Spleen (tissue), 11 donors: ENCODE results near the gene ITGAV. TPM values are rescaled to one million over a fixed set of nuclear protein-coding genes. Genes with fewer than 3 reads are reported as not detected.

Experiments
- DNase-seq: peaks from one replicate; pipeline ENCODE4 v3.0.0-alpha.2; 2020
- H3K27ac ChIP-seq, 8 donors: fragments of 200-600 bp; sonication (generic) in 7 of 8; 1 replicate in 4 of 8; 2 replicates in 4 of 8; pipeline versions ENCODE4 v1.5.0 to v1.8.0; 2016 to 2021; ENCODE audit warnings: inconsistent platforms in 4 of 8, mild to moderate bottlenecking in 4 of 8, moderate library complexity in 1 of 8
- H3K27me3 ChIP-seq, 7 donors: fragments of 200-600 bp; sonication (generic) in 6 of 7; replicated peaks in 1 of 7; 1 replicate in 4 of 7; 2 replicates in 3 of 7; pipeline versions ENCODE4 v1.5.0 to v1.8.0; 2016 to 2021; ENCODE audit warnings: inconsistent platforms in 3 of 7, mild to moderate bottlenecking in 1 of 7
- H3K36me3 ChIP-seq, 6 donors: fragments of 200-600 bp; sonication (generic) in 5 of 6; 1 replicate in 4 of 6; 2 replicates in 2 of 6; pipeline versions ENCODE4 v1.5.0 to v1.8.0; 2016 to 2021; ENCODE audit warnings: inconsistent platforms in 2 of 6
- H3K4me1 ChIP-seq, 6 donors: fragments of 200-600 bp; sonication (generic) in 5 of 6; 1 replicate in 3 of 6; 2 replicates in 3 of 6; pipeline versions ENCODE4 v1.5.0 to v1.8.0; 2016 to 2021; ENCODE audit warnings: inconsistent platforms in 3 of 6
- H3K4me3 ChIP-seq, 8 donors: fragments of 200-600 bp; sonication (generic) in 7 of 8; 1 replicate in 4 of 8; 2 replicates in 4 of 8; pipeline versions ENCODE4 v1.5.0 to v1.8.0; 2016 to 2021; ENCODE audit warnings: inconsistent platforms in 4 of 8, mild to moderate bottlenecking in 4 of 8, moderate library complexity in 2 of 8
- H3K9me3 ChIP-seq, 8 donors: fragments of 200-600 bp; sonication (generic) in 7 of 8; 1 replicate in 4 of 8; 2 replicates in 4 of 8; pipeline versions ENCODE4 v1.5.0 to v1.8.0; 2016 to 2021; ENCODE audit warnings: inconsistent platforms in 4 of 8
- POLR2A ChIP-seq, 3 donors: fragments of 450-650 bp; IDR thresholded peaks; one replicate each; pipeline ENCODE4 v1.5.1; 2017; ENCODE audit warnings: antibody characterized with exemption in 3 of 3, mild to moderate bottlenecking in 1 of 3
- POLR2AphosphoS5 ChIP-seq, 3 donors: sonication (generic); formaldehyde crosslinking; IDR thresholded peaks; one replicate each; pipeline ENCODE4 v1.5.1; 2017; ENCODE audit warnings: antibody characterized with exemption in 3 of 3
- WGBS, 5 donors: extraction: QIAGEN DNeasy Blood & Tissue Kit in 3 of 5; methylation state at CpG; one replicate each; pipeline versions ENCODE4 v1.1.5 to v1.1.7; 2013 to 2018; 5-methylcytosine and 5-hydroxymethylcytosine counted together
- intact Hi-C: fragments of 100-400 bp; cut with DNase I; formaldehyde crosslinking; loops from one replicate; pipeline ENCODE4 v1.15.0; 2023; ENCODE audit warnings: low total_unique reads
- polyA plus RNA-seq, 3 donors: library from polyadenylated mRNA; stranded (reverse); fragments of 200-250 nt; gene quantifications; one replicate each; pipeline ENCODE4 v1.2.1, GENCODE V29; 2013
- total RNA-seq, 7 donors: library from RNA; depleted of rRNA in 3 of 7; stranded (reverse); fragments of >200 nt in 3 of 7; fragmentation: NEBNext Ultra II Directional in 4 of 7; extraction: Animal tissue kit (Norgen Biotek cat#: 25700) in 4 of 7; gene quantifications; one replicate each; pipeline versions ENCODE4 v1.1.0 to v1.2.1, GENCODE V29; 2016 to 2021
- TF ChIP-seq, protein P1 (sequence below), 11 experiments: fragments of 200-600 bp in 7 of 11; fragments of 450-650 bp in 4 of 11; sonication (generic) in 4 of 11; IDR thresholded peaks in 8 of 11; conservative IDR thresholded peaks in 3 of 11; 1 replicate in 7 of 11; 2 replicates in 4 of 11; pipeline versions ENCODE4 v1.4.0 to v1.8.0; 2016 to 2021; ENCODE audit warnings: antibody characterized with exemption in 11 of 11, inconsistent platforms in 4 of 11, mild to moderate bottlenecking in 1 of 11
- donor health status: healthy with polysubstance abuse.
- donor health status: DM: no; HTN: no; CAD: no; lungs with moderate emphysema.
- donor health status: DM: no; HTN: no; CAD: no.
- donor health status: Bipolar disorder and iron deficiency.
- donor health status: healthy.
- donor health status: DM: no; HTN: no; CAD: no.
- donor health status: DM: yes; HTN: yes; CAD: no.

ITGAV gene
- total and polyA plus RNA-seq, 10 donors: 5.6 to 85.4 (median 60.8) TPM

DNA sequence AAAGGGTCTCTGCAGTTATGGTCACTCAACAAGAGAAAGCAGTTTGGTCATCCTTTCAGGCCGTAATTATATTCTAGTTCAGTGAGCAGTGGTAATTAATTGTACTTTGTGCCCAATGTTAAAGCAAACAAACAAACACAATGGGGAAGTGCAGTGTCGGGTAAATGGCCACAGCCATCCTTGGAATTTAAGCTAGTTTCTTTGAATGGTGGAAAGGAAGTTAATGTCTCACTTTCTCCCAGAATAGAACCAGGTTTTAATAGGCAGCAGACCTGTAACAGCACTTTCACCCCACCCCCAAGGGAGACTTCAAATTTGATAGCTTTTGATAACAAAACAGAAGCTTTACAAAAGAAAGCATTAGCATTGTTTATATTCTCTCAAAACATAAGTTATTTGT is 20.0 kb upstream of the ITGAV start:
- DNase-seq: no peak
- Histone ChIP-seq H3K9me3 (peaks cover 0 to 3% (median 0%) of the 10 kb centered on the region in 8 donors), H3K4me1 (peaks cover 0 to 3% (median 0%) of the 10 kb centered on the region in 6 donors), H3K36me3 (no peaks in the 10 kb centered on the region), H3K27me3 (no peaks in the 10 kb centered on the region), H3K27ac (no peak overlapping the region), H3K4me3 (no peak overlapping the region)
- intact Hi-C loops: no loop called here
- TF ChIP-seq, protein P1, sequence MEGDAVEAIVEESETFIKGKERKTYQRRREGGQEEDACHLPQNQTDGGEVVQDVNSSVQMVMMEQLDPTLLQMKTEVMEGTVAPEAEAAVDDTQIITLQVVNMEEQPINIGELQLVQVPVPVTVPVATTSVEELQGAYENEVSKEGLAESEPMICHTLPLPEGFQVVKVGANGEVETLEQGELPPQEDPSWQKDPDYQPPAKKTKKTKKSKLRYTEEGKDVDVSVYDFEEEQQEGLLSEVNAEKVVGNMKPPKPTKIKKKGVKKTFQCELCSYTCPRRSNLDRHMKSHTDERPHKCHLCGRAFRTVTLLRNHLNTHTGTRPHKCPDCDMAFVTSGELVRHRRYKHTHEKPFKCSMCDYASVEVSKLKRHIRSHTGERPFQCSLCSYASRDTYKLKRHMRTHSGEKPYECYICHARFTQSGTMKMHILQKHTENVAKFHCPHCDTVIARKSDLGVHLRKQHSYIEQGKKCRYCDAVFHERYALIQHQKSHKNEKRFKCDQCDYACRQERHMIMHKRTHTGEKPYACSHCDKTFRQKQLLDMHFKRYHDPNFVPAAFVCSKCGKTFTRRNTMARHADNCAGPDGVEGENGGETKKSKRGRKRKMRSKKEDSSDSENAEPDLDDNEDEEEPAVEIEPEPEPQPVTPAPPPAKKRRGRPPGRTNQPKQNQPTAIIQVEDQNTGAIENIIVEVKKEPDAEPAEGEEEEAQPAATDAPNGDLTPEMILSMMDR (IDR thresholded peaks at IDR 0.05 in 8 of 11, conservative IDR thresholded peaks at IDR 0.05 in 3 of 11): no peak
- TF ChIP-seq POLR2A (IDR thresholded peaks at IDR 0.05): no peak
- no peak for TF ChIP-seq POLR2AphosphoS5 (IDR thresholded peaks at IDR 0.05)
- 73 to 88% (median 78%) methylated on average over 2 of the region's 2 CpGs for WGBS, 5 donors

DNA sequence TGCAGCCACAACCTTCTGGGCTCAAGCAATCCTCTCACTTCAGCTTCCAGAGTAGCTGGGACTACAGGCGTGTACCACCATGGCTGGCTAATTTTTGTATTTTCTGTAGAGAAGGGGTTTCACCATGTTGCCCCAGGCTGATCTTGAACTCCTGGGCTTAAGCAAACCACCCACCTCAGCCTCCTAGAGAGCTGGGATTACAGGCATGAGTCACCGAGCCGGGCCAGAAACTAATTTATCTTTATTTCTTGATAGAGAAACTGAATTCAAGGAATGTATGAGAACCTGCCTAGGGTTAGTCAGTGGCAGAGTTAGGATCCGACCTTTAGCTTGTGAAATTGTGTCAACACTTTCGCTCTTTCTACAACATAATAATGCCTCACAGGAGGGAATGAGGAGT is 19.3 kb upstream of the ITGAV start:
- TF ChIP-seq, protein P1 (IDR thresholded peaks at IDR 0.05 in 8 of 11, conservative IDR thresholded peaks at IDR 0.05 in 3 of 11): no peak
- TF ChIP-seq POLR2AphosphoS5 (IDR thresholded peaks at IDR 0.05): no peak
- TF ChIP-seq POLR2A (IDR thresholded peaks at IDR 0.05): no peak
- intact Hi-C loops: no loop called here
- Histone ChIP-seq H3K36me3 (no peaks in the 10 kb centered on the region), H3K4me1 (peaks cover 0 to 10% (median 4%) of the 10 kb centered on the region in 6 donors), H3K27ac (no peak overlapping the region), H3K9me3 (peaks cover 0 to 3% (median 0%) of the 10 kb centered on the region in 8 donors), H3K4me3 (no peak overlapping the region), H3K27me3 (no peaks in the 10 kb centered on the region)
- WGBS, 5 donors: 87 to 94% (median 90%) methylated on average over 5 of the region's 5 CpGs
- DNase-seq: no peak

DNA sequence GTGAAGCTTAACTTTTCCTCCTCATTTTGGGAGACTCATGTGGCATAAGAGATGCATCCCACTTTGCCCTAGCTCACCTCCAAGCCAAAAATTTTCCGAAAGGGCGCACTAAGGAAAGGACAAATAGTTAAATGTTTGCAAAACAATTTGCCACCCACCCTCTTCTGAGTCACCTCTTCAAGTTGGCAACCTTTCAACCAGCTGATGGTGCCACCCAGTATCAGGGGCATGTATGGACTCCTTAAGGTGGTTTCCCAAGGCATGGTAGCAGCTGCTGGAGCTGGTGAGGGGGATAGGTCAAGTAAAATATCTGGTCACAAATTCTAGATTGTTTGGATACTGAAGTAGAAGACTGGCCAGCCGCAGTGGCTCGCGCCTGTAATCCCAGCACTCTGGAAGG is 17.2 kb upstream of the ITGAV start:
- Histone ChIP-seq H3K27ac (no peak overlapping the region), H3K27me3 (no peaks in the 10 kb centered on the region), H3K4me3 (no peak overlapping the region), H3K36me3 (no peaks in the 10 kb centered on the region), H3K4me1 (peaks cover 0 to 14% (median 7%) of the 10 kb centered on the region in 6 donors), H3K9me3 (peaks cover 0 to 3% (median 0%) of the 10 kb centered on the region in 8 donors)
- no peak for TF ChIP-seq POLR2A (IDR thresholded peaks at IDR 0.05)
- TF ChIP-seq, protein P1 (IDR thresholded peaks at IDR 0.05 in 8 of 11, conservative IDR thresholded peaks at IDR 0.05 in 3 of 11): no peak
- no peak for TF ChIP-seq POLR2AphosphoS5 (IDR thresholded peaks at IDR 0.05)
- whole genome bisulfite sequencing, 5 donors: 93 to 98% (median 96%) methylated on average over 5 of the region's 5 CpGs
- no peak for DNase-seq
- intact Hi-C loops: no loop called here

- Histone ChIP-seq H3K27me3 (no peaks in the 10 kb centered on the region), H3K36me3 (no peaks in the 10 kb centered on the region), H3K4me1 (peaks cover 0 to 14% (median 7%) of the 10 kb centered on the region in 6 donors), H3K4me3 (no peak overlapping the region), H3K9me3 (peaks cover 0 to 3% (median 0%) of the 10 kb centered on the region in 8 donors), H3K27ac (no peak overlapping the region)
- DNase-seq: no peak
- intact Hi-C loops: no loop called here
- TF ChIP-seq, protein P1 (IDR thresholded peaks at IDR 0.05 in 8 of 11, conservative IDR thresholded peaks at IDR 0.05 in 3 of 11): no peak
- TF ChIP-seq POLR2A (IDR thresholded peaks at IDR 0.05) (no peak), POLR2AphosphoS5 (IDR thresholded peaks at IDR 0.05) (no peak)
- WGBS, 5 donors: 92 to 95% (median 94%) methylated on average over 3 of the region's 3 CpGs
Measured at GRCh38 chr2:186573531-186573930, 16.3 kb upstream of the ITGAV start.
